ENCODE results near the gene XPC. TPM values are rescaled to one million over a fixed set of nuclear protein-coding genes. Genes with fewer than 3 reads are reported as not detected.

XPC gene
- total RNA-seq, 1 donor = 52.1 TPM

- DNase-seq (ENCODE audit: insufficient read length, low spot score, missing footprints) = no peak
- no peaks in the 10 kb centered on the region for H4K20me1 ChIP-seq (ENCODE audit: insufficient read depth, low read length)
- H3K27ac ChIP-seq (ENCODE audit: low read depth, low read length) = no peak overlapping the region
- no peaks in the 10 kb centered on the region for H3K79me2 ChIP-seq (ENCODE audit: insufficient read depth, low read length)
- H2AFZ ChIP-seq (ENCODE audit: low read length) = no peak overlapping the region
- no peak overlapping the region for H3K4me3 ChIP-seq (ENCODE audit: insufficient read depth, low read length)
- H3K27me3 ChIP-seq (ENCODE audit: insufficient read depth, low read length) = no peaks in the 10 kb centered on the region
- TF ChIP-seq CTCF (IDR thresholded peaks at IDR 0.05; ENCODE audit: extremely low read depth, low read depth, low read length) = no peak
- H3K9me3 ChIP-seq (ENCODE audit: low read depth, low read length) = no peaks in the 10 kb centered on the region
- H3K36me3 ChIP-seq (ENCODE audit: insufficient read depth, low read length) = peaks cover 64% of the 10 kb centered on the region
- H3K4me2 ChIP-seq (ENCODE audit: insufficient read depth, low read length) = no peak overlapping the region
- no peaks in the 10 kb centered on the region for H3K4me1 ChIP-seq (ENCODE audit: insufficient read depth, low read length)
Observed at GRCh38 chr3:14154895-14155440, 23.4 kb downstream of the XPC start.

GRCh38 chr3:14154276-14154675 lies 24.1 kb downstream of the XPC start:
- peaks cover 61% of the 10 kb centered on the region for H3K36me3 ChIP-seq (ENCODE audit: insufficient read depth, low read length)
- H3K4me2 ChIP-seq (ENCODE audit: insufficient read depth, low read length) = no peak overlapping the region
- no peaks in the 10 kb centered on the region for H3K79me2 ChIP-seq (ENCODE audit: insufficient read depth, low read length)
- H3K27me3 ChIP-seq (ENCODE audit: insufficient read depth, low read length) = no peaks in the 10 kb centered on the region
- DNase-seq (ENCODE audit: insufficient read length, low spot score, missing footprints) = no peak
- H3K27ac ChIP-seq (ENCODE audit: low read depth, low read length) = no peak overlapping the region
- H4K20me1 ChIP-seq (ENCODE audit: insufficient read depth, low read length) = no peaks in the 10 kb centered on the region
- TF ChIP-seq CTCF (IDR thresholded peaks at IDR 0.05; ENCODE audit: extremely low read depth, low read depth, low read length) = no peak
- no peak overlapping the region for H3K4me3 ChIP-seq (ENCODE audit: insufficient read depth, low read length)
- no peaks in the 10 kb centered on the region for H3K4me1 ChIP-seq (ENCODE audit: insufficient read depth, low read length)
- no peak overlapping the region for H2AFZ ChIP-seq (ENCODE audit: low read length)
- H3K9me3 ChIP-seq (ENCODE audit: low read depth, low read length) = no peaks in the 10 kb centered on the region

GRCh38 chr3:14153663-14154062 lies 24.7 kb downstream of the XPC start:
- H3K27ac ChIP-seq (ENCODE audit: low read depth, low read length) = no peak overlapping the region
- DNase-seq (ENCODE audit: insufficient read length, low spot score, missing footprints) = no peak
- no peaks in the 10 kb centered on the region for H3K27me3 ChIP-seq (ENCODE audit: insufficient read depth, low read length)
- H3K36me3 ChIP-seq (ENCODE audit: insufficient read depth, low read length) = peaks cover 55% of the 10 kb centered on the region
- H4K20me1 ChIP-seq (ENCODE audit: insufficient read depth, low read length) = no peaks in the 10 kb centered on the region
- H3K4me3 ChIP-seq (ENCODE audit: insufficient read depth, low read length) = no peak overlapping the region
- no peak overlapping the region for H3K4me2 ChIP-seq (ENCODE audit: insufficient read depth, low read length)
- no peak overlapping the region for H2AFZ ChIP-seq (ENCODE audit: low read length)
- H3K9me3 ChIP-seq (ENCODE audit: low read depth, low read length) = no peaks in the 10 kb centered on the region
- no peaks in the 10 kb centered on the region for H3K4me1 ChIP-seq (ENCODE audit: insufficient read depth, low read length)
- TF ChIP-seq CTCF (IDR thresholded peaks at IDR 0.05; ENCODE audit: extremely low read depth, low read depth, low read length) = no peak
- no peaks in the 10 kb centered on the region for H3K79me2 ChIP-seq (ENCODE audit: insufficient read depth, low read length)

GRCh38 chr3:14152963-14153355 lies 25.4 kb downstream of the XPC start:
- Histone ChIP-seq H3K36me3 (ENCODE audit: insufficient read depth, low read length) (peaks cover 55% of the 10 kb centered on the region), H3K4me1 (ENCODE audit: insufficient read depth, low read length) (no peaks in the 10 kb centered on the region), H4K20me1 (ENCODE audit: insufficient read depth, low read length) (no peaks in the 10 kb centered on the region), H3K27me3 (ENCODE audit: insufficient read depth, low read length) (no peaks in the 10 kb centered on the region), H3K79me2 (ENCODE audit: insufficient read depth, low read length) (no peaks in the 10 kb centered on the region), H3K9me3 (ENCODE audit: low read depth, low read length) (no peaks in the 10 kb centered on the region), H3K4me3 (ENCODE audit: insufficient read depth, low read length) (no peak overlapping the region), H3K27ac (ENCODE audit: low read depth, low read length) (no peak overlapping the region), H2AFZ (ENCODE audit: low read length) (no peak overlapping the region), H3K4me2 (ENCODE audit: insufficient read depth, low read length) (no peak overlapping the region)
- no peak for DNase-seq (ENCODE audit: insufficient read length, low spot score, missing footprints)
- no peak for TF ChIP-seq CTCF (IDR thresholded peaks at IDR 0.05; ENCODE audit: extremely low read depth, low read depth, low read length)

Data from osteoblast (primary cell).